GM19452 (cell line): ENCODE measurements around the gene LPIN2.
"Not testable (repeated sequence)": the region's sequence is repeated elsewhere in the genome, so short reads cannot be mapped to it uniquely, and the experiment has no call there.

Experiments used
- ATAC-seq: cut with Tn5 transposase; IDR thresholded peaks from one replicate; pipeline ENCODE4 v1.9.1; 2021; ENCODE audit not compliant: unreplicated experiment

Gene LPIN2

GRCh38 chr18:3008541-3008940 is 4.4 kb downstream of the LPIN2 start:
- ATAC-seq: no peak

- ATAC-seq: no peak
Observed at GRCh38 chr18:3007491-3007890, 5.5 kb downstream of the LPIN2 start.

DNA sequence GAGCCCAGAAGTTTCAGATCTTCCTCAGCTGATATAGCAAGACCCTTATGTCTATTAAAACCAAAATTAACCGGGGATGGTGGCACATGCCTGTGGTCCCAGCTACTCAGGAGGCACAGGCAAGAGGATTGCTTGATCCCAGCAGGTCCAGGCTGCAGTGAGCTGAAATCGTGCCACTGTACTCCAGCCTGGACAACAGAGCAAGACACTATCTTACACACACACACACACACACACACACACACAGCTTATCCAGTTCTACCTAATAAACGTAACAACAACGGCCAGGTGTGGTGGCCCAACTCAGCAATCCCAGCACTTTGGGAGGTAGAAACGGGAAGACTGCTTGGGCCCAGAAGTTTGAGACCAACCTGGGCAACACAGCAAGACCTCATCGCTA is 7.5 kb downstream of the LPIN2 start:
- ATAC-seq: no peak

GRCh38 chr18:3003766-3004165 is 9.2 kb downstream of the LPIN2 start:
- not testable (repeated sequence) for ATAC-seq

- no peak for ATAC-seq
Observed at GRCh38 chr18:3002732-3003131, 10.2 kb downstream of the LPIN2 start.

DNA sequence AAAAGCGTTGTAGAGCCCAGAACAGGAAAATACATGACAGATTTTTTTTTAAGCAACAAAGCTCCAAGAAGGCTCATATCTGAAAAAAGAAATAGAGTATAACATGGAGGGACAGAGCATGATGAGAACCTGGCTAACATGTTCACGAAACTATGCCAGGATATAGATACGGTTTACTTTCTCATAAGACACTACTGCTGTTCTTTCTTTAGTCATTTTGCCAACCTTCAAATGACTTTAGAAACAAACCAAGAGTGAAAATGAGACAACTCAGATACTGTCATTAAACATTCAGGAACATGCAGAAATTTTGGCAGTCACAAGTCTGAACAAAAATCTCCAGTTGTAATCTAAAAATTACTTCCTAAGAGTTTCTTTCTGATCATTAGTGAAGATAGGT is 14.3 kb downstream of the LPIN2 start:
- ATAC-seq: no peak

DNA sequence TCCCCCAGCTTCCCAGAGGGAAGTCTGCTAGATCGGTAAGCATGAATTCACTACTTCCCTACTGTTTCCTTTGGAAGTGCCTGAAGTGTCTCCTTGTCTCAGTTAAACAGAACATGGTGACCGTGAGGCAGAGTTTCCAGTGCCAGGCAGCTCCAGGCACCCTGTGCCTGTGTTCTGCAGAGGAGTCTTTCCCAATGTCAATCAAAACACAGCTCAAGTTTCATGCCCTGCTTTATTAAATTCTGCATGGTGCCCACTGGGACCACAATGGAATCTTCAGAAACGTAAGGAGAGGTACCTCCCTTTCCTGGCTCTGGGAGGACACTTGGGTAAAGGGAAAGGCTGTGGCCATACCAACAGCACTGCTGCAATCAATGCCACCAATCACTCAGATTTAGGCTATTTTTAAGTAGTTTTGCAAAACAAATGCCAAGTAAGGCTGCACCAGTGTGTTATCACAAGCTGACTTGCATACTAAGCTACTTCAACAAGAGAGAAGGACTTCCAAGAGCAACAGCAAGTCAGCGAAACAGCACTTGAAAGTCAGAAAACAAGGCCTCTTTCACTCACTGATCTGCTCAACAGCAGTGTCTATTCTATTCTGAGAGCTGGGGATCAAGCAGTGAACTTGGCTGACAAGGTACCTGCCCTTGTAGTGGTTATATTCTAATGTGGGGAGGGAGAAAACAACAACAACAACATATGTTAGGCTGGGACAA is 14.9 kb downstream of the LPIN2 start:
- ATAC-seq: no peak

- ATAC-seq: no peak
Observed at GRCh38 chr18:2997429-2997828, 15.5 kb downstream of the LPIN2 start.

DNA sequence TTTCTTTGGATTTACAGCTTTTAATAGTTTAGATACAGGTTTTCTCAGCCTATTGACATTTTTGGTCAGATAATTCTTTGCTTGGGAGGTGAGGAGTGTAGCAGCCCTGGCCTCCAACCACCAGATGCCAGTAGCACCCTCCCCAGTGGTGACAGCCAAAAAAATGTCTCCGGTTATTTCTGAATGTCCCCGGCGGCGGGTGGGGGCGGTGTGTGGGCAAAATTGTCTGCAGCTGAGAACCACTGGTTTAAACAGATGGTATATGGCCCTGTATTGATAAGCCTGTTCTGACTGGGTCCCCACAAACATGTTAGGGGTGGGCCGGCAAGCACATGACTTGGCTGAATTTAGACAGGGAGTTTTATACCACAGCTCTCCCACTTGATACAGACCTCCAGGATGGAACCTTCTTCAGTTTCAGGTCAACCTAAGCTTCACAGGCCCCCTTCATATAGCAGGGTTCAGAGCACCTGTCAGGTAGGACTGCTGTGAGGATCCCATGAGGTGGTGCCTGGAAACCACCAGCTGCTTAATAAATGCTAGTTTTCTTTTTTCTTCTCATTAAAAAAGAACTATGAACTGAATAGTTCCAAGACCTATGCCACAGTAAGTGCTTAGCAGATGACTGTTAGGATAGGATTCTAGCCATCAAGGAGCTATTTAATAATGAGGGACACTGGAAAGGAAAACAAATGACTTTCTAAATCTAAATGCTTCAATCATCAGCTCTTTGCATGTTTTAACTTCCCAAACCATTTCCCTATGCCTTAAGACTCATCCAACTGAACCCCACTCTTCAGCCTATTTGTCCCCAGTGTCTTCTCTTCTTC is 18.1 kb downstream of the LPIN2 start:
- ATAC-seq: peak; percentile 90

- no peak for ATAC-seq
Observed at GRCh38 chr18:2994020-2994589, 18.8 kb downstream of the LPIN2 start.

DNA sequence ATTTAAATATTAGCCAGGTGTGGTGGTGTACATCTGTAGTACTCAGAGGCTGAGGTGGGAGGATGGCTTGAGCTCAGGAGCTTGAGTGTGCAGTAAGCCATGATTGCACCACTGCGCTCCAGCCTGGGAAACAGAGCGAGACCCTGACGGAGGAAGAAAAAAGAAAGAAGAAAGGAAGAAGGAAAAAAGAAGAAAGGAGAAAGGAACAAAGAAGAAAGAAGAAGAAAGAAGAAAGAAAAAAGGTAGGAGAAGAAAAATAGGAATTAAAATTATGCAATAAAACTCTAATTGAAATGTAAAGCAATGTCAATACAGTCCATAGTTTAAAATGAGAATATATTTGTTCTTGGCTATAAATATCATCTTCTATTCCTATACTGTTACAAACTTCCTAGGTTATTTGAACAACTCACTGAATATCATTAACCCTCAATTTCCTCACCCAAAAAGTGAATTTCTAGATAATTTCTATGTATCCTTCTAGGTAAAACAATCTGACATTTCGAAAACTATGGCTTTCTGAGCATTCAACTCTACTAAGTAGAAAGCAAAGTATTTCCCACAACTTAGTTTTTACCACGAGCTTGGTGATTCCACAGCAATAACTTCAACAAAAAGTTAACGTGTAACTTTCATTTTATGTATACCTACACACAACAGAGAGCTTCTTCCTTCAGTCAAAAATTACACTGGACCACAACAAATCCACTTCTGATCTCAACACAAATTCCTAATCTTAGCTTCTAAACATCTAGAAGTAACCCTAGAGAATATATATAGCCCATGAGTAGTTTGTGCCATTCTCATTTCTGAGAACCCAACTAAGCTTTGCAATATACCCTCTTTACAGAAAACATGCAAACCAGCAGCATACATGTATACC is 19.7 kb downstream of the LPIN2 start:
- no peak for ATAC-seq

- ATAC-seq: no peak
Observed at GRCh38 chr18:2990956-2991640, 21.8 kb downstream of the LPIN2 start.

GRCh38 chr18:2987876-2988790 is 24.8 kb downstream of the LPIN2 start:
- no peak for ATAC-seq

DNA sequence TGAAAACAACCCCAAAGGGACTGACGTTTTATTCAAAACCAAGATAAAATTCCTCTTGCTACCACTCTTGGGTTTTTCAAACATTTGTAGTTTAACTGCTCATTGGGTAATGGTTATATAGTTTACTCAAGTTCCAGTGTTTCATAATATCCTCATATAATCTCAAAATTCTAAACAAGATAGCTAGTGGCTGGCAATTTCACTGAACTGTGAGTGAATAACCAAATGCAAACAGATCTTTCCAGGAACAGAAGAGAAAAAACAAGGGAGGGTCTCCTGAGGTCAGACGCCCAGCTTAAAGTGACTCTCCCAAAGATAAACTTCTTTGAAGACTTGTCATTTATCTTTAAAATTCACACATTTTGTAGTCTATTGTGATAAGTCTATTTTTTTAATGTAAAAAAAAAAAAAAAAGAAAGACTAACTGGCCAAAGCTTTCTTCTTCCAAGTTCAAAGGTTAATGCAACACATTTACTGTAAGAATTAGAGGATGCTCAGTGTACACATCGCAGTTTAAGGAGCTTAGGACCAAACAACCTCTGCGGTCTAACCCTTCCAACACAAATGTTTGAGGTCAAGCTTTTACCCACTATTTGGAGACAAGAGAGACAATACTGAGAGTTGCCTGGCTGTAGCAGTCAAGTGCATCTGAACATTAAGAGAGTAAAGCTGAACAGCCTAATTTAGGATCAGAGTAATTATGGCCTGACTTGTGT is 26.6 kb downstream of the LPIN2 start:
- ATAC-seq: no peak

DNA sequence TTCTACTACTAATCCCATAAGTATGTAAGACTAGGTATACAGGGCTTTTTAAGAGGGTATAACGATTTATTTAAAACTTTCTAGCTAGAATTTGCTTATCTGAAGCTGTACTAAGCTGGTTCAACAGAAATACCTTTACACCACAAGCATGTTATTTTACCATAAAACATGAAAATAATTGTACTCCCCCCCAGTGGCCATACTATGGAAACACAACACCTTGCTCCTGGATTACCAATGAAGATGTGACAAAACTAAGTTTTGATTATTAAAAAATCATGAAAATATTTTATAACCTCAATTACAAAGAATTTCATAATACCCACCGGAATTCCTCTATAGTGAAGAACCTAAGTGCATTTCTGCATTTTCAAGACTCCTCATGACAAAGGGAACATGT is 27.3 kb downstream of the LPIN2 start:
- no peak for ATAC-seq

DNA sequence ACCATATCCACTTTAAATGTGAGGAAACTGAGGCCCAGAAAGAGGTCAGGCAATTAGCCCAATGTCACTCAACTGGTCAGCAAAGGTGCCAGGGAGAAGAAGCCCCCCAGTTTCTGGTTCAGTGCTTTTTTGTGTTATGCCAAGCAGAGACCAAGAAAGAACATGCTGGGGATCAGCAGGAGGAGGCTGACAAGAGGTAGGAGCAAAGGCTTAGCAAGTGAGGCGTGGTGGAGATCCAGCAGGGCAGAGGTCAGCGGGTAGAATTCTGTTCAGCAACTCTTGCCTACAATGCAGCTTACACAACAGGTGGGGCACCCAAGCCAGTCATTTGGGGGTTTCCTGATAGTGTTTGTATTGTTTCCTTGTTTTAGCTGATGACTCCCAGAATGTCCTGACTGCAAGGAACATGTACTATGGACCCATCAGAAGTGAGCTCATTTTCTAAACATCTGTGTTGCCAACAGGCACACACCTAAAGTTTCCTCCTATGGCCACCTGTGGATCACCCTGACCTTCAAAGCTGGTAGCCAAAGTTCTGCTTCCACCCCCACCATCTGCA is 28.2 kb downstream of the LPIN2 start:
- ATAC-seq: no peak

- no peak for ATAC-seq
Observed at GRCh38 chr18:2984091-2984490, 28.9 kb downstream of the LPIN2 start.

GRCh38 chr18:2983296-2983695 is 29.6 kb downstream of the LPIN2 start:
- no peak for ATAC-seq
